Measurements from ENCODE around the gene SLC41A3.

Gene SLC41A3

GRCh38 chr3:126026277-126026751 lies 57.6 kb downstream of the SLC41A3 start:
- DNase-seq (ENCODE audit: low read depth), result no peak

DNA sequence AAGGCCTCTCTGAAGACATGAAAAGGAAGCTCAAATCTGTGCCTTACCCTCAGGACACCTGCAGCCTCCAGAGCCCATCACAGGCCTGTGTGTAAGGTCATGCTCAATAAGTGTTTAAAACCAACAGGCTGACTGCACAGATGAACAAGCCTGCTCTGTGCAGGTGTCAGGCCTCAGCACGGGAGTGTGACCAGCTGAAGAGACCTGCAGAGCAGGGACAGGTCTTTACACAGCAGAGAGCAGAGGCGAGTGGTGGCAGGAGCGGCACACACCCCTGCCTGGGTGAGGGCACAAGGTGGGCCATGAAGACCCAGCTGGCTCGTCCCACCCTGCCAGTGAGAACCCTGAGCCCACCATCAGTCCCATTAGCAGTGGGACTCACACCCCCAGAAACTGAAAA lies 58.1 kb downstream of the SLC41A3 start:
- DNase-seq (ENCODE audit: low read depth), result no peak

DNA sequence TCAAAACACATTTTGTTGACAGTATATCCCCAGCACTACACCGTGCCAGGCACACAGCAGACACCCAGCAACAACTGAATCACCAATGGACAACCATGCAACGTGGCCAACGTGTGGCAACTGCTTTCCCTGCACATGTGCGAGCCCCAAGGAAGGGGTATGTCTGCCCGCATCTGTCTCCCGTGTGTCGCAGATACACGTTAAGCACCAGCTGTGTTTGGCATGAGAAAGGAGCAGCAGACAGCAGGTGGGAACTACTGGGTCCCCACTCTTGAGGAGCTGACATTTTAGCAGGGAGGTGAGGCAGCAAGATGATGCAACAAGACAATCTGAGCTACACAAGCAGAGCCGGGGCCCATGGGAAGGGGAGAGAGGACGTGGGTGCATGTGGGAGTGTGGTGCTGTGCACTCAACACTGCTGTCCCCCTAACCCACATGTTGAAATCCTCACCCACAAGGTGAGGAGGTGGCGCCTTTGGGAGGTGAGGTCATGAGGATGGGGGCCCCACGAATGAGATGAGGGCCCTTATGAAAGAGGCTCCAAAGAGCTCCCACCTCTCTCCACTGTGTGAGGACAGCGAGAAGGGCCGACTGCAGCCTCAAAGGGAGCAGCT lies 58.7 kb downstream of the SLC41A3 start:
- DNase-seq (ENCODE audit: low read depth), result no peak

DNA sequence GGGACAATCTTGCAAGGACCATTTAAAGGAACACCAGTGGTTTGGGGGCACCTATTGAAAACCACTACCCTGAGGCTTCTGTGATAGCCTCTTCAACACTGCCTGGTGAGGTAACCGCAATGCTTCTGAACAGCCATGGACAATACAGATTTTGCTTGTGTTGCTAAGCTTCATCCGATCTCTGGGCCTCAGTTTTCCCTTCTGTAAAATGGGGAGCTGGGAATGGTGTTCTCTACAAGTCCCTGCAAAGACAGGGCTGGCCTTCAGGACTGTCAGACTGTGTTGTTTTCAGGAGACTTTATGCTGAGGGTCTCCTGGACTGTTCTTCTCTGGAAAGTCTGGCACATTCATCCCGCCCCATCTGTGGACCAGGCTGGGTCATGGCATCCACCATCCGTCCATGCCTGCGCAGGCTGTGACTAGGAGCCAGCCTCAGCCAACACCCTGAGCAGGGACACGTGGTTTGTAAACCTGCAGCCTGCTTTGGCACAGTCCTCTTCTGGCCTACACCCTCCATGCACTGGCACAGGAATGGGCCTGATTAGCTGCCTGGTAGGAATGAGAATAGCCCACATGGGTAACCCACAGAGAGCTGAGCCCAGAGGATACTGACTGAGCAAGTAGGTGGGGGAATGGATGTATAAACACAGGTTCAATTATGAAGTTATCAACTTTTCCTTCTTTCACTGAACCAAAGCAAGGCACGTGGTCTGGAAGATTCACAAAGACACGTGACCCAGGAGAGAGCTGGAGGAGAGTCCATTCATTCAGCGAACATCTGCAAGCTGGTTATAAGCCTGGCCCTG lies 59.7 kb downstream of the SLC41A3 start:
- DNase-seq (ENCODE audit: low read depth), result no peak

GRCh38 chr3:126023390-126023789 lies 60.5 kb downstream of the SLC41A3 start:
- DNase-seq (ENCODE audit: low read depth), result no peak

DNA sequence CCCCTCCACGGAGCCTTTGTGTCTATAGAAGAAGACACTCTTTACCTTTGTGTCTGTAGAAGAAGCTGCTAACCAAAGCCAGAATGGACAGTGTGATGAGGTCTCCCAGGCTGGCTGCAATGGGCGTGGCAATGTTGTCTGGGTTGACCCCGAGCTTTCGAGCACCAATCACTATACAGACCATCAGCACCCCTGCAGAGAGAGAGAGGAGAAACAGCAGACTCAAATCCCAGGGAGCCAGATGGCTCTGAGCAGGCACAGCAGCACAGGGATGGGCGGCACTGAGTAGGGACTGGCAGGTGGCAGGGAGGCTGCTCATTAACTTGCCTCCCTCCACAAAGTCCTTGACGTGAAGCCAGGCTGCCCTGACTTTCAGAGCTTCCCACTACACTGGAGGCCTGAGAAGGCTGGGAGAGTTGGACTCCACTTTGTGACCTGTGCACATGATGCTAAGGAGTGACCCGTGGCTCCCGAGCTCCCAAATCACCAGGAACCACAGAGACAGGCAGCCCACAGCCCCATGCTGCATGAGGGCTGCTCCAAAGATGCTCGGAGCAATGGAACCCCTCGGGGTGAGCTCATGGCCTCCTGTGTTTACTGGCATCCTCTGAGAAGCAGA lies 61.1 kb downstream of the SLC41A3 start:
- no peak for DNase-seq (ENCODE audit: low read depth)

- DNase-seq (ENCODE audit: low read depth), result no peak
Observed at GRCh38 chr3:126021702-126022101, 62.2 kb downstream of the SLC41A3 start.

- no peak for DNase-seq (ENCODE audit: low read depth)
Observed at GRCh38 chr3:126021224-126021623, 62.7 kb downstream of the SLC41A3 start.

DNA sequence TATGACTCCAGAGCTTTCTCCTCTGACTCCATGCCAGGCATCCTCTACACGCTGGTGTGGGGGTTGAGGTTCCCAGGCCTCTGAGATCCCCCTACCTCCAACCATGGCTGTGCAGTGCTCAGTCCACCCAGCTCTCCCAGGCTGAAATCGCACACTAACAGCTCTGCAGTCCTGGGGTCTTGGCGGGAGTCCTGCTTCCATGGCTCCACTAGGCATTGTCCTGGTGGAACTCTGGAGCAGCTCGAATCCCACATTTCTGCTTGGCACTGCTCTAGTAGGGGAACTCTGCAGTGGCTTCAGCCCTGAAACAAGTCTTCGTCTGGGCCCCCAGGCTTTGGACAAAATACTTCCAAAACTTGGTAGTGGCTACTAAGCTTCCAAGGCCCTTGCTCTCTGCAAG lies 64.2 kb downstream of the SLC41A3 start:
- DNase-seq (ENCODE audit: low read depth), result no peak

- DNase-seq (ENCODE audit: low read depth), result no peak
Observed at GRCh38 chr3:126018995-126019394, 64.9 kb downstream of the SLC41A3 start.

DNA sequence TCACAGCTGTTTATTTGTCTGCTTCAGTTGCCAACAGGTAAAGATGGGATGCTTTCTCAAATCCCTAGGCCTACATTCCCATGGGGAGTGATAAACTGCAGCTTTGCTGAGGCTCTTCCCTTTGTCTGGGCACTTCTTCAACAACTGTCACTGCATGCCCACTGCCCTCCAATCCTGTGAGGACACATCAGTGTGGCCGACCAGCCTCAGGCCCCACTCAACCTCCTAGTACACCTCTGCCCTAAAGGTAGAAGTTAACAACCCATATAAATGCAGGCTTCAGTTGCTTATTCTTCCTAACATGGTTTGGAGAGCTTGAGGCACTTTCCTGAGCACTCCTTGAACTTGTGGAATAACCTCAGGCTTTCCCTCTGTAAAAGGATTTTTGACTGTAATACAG lies 65.4 kb downstream of the SLC41A3 start:
- DNase-seq (ENCODE audit: low read depth), result no peak

DNA sequence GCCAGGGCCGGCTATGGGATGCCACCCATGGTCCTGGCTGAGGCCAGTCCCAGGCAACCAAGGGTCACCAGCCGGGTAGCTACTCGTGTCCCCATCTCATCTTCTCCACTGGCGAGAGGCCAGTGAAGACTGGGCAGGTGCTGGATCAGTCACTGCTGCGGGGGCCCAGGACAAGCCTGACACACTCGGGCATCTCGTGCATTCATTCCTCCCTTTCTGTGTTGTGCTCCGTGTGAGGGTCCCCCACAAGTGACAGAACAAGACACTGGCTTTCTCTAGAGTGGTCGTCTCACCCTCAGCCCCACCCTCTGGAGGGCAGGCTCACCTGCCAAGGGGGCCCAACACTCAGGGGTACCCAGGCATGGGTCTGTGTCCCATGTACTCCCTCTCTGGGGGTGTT lies 66.6 kb downstream of the SLC41A3 start:
- no peak for DNase-seq (ENCODE audit: low read depth)

GRCh38 chr3:126016616-126017015 lies 67.3 kb downstream of the SLC41A3 start:
- no peak for DNase-seq (ENCODE audit: low read depth)

GRCh38 chr3:126015075-126015474 lies 68.8 kb downstream of the SLC41A3 start:
- DNase-seq (ENCODE audit: low read depth), result no peak

DNA sequence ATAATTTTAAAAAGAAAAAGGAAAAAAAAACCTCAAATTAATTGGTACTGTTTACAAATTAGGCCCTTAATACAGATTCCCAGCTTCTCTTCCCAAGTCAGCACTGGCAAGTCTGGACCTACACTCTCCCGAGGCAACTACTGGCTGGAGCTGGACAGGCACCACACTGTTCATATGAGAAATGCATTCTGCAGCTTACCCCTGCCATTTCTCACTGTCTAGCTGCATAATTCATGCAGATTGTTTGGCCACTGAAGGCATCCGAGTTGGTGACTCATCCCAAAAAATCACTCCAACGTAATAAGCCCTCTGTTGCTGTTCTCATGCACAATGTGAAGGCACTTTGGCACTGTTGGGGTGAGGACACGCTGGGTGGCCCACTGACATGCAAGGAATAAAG lies 69.7 kb downstream of the SLC41A3 start:
- DNase-seq (ENCODE audit: low read depth), result no peak

GRCh38 chr3:126013751-126014156 lies 70.2 kb downstream of the SLC41A3 start:
- no peak for DNase-seq (ENCODE audit: low read depth)

DNA sequence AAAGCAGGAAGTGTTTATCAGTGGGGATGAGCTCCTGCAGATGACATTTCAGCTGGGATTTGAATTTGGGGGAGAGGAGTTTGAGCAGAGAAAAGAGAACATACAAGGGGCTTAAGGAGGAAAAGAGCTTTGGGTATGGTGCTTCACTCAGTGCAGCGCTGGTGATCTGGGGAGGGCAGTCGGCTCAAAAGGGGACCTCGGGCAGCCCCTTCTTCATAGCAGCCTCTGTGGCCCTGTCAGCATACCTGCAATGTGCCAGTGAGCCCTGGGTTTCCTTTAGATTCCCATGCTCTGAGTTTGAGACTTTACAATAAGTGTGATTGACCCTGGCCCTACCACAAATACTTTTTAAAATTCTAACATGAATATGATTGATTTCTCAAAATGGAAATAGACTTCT lies 74.7 kb downstream of the SLC41A3 start:
- DNase-seq (ENCODE audit: low read depth), result no peak

DNA sequence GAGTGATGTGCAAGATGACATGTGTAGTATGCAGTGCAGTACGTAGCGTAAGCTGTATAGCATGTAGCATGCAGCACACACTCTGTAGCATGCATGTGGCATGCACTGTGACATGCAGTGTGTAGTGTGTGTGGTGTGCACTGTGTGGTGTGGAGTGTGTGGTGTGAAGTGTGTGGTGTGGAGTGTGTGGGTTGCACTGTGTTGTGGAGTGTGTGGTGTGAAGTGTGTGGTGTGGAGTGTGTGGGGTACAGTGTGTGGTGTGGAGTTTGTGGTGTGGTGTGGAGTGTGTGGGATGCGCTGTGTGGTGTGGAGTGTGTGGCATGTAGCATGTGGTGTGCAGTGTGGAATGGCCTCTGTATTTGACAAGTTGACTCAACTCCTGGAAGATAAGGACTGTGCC lies 75.7 kb downstream of the SLC41A3 start:
- no peak for DNase-seq (ENCODE audit: low read depth)

- no peak for DNase-seq (ENCODE audit: low read depth)
Observed at GRCh38 chr3:126005951-126006350, 78.0 kb downstream of the SLC41A3 start.

- no peak for DNase-seq (ENCODE audit: low read depth)
Observed at GRCh38 chr3:126004692-126005091, 79.2 kb downstream of the SLC41A3 start.

GRCh38 chr3:126004217-126004616 lies 79.7 kb downstream of the SLC41A3 start:
- DNase-seq (ENCODE audit: low read depth), result no peak

- no peak for DNase-seq (ENCODE audit: low read depth)
Observed at GRCh38 chr3:126003447-126004190, 80.3 kb downstream of the SLC41A3 start.

GRCh38 chr3:126002189-126002588 lies 81.7 kb downstream of the SLC41A3 start:
- no peak for DNase-seq (ENCODE audit: low read depth)
